OCI-LY7 (cell line): ENCODE results near the gene TNFRSF8. TPM values are rescaled to one million over a fixed set of nuclear protein-coding genes. Genes with fewer than 3 reads are reported as not detected.

Experiments used
- BruUV-seq: library from RNA; stranded (reverse); fragments of 400-500 nt; replicated peaks from 2 replicates; lab custom pipeline; 2021; lab: Mats Ljungman, UMichigan
- CTCF ChIA-PET: fragments of 300-600 bp; sonication (Branson Sonifier 250); formaldehyde crosslinking; loops from one replicate; lab custom pipeline; 2022; ENCODE audit warnings: antibody characterized with exemption; ENCODE audit not compliant: unreplicated experiment; lab: Charles Lee
- POLR2A ChIA-PET: fragments of 300-600 bp; sonication (Branson Sonifier 250); formaldehyde crosslinking; loops from one replicate; lab custom pipeline; 2022; ENCODE audit warnings: antibody characterized with exemption; lab: Charles Lee
- DNase-seq: peaks from one replicate; pipeline ENCODE4 v3.0.0-alpha.2; 2015; ENCODE audit warnings: low spot score
- H2AFZ ChIP-seq: fragments of 200-600 bp; sonication (generic), shearing (Covaris generic); 2 replicates; pipeline ENCODE4 v1.6.1; 2014; ENCODE audit warnings: mild to moderate bottlenecking, antibody characterized with exemption, low read length, moderate library complexity
- H3K27ac ChIP-seq: fragments of 200-600 bp; sonication (generic); 2 replicates; pipeline ENCODE4 v1.5.1; 2014; ENCODE audit warnings: mixed run types, low read depth, mild to moderate bottlenecking, moderate library complexity, low read length, inconsistent platforms; ENCODE audit not compliant: poor library complexity, severe bottlenecking
- H3K36me3 ChIP-seq: fragments of 200-600 bp; sonication (generic); 2 replicates; pipeline ENCODE4 v1.6.1; 2014; ENCODE audit warnings: mild to moderate bottlenecking, antibody characterized with exemption, low read length, moderate library complexity, mixed read lengths; ENCODE audit not compliant: insufficient read depth
- H3K4me1 ChIP-seq: fragments of 200-600 bp; sonication (generic); 2 replicates; pipeline ENCODE4 v1.5.1; 2014; ENCODE audit warnings: mild to moderate bottlenecking, low read length; ENCODE audit not compliant: insufficient read depth, poor library complexity, severe bottlenecking
- H3K4me2 ChIP-seq: fragments of 200-600 bp; sonication (generic); 2 replicates; pipeline ENCODE4 v1.6.1; 2014; ENCODE audit warnings: mild to moderate bottlenecking, low read length
- H3K4me3 ChIP-seq: fragments of 200-600 bp; sonication (generic); 2 replicates; pipeline ENCODE4 v1.5.1; 2014; ENCODE audit warnings: mild to moderate bottlenecking, low read depth, low read length; ENCODE audit not compliant: poor library complexity, severe bottlenecking
- H3K79me2 ChIP-seq: fragments of 200-600 bp; sonication (generic); 2 replicates; pipeline ENCODE4 v1.6.1; 2016; ENCODE audit warnings: low read depth, mild to moderate bottlenecking, low read length, moderate library complexity, mixed read lengths; ENCODE audit not compliant: insufficient read depth
- H3K9me2 ChIP-seq: fragments of 200-600 bp; sonication (generic); 2 replicates; pipeline ENCODE4 v1.6.1; 2016; ENCODE audit warnings: mild to moderate bottlenecking, low read length, mixed read lengths; ENCODE audit not compliant: insufficient read depth
- H3K9me3 ChIP-seq: fragments of 200-600 bp; sonication (generic); 2 replicates; pipeline ENCODE4 v1.6.1; 2014; ENCODE audit warnings: mild to moderate bottlenecking, mixed run types, low read length, mixed read lengths
- H4K20me1 ChIP-seq: fragments of 200-600 bp; sonication (generic); 2 replicates; pipeline ENCODE4 v1.6.1; 2014; ENCODE audit warnings: mild to moderate bottlenecking, antibody characterized with exemption, low read length, moderate library complexity, mixed read lengths; ENCODE audit not compliant: insufficient read depth
- EZH2phosphoT487 ChIP-seq: fragments of 200-600 bp; sonication (generic); IDR thresholded peaks from 2 replicates; pipeline ENCODE4 v1.6.1; 2018; ENCODE audit warnings: low read depth, borderline replicate concordance, mild to moderate bottlenecking, mixed run types, antibody characterized with exemption, low read length, moderate library complexity, mixed read lengths
- intact Hi-C: fragments of 100-400 bp; cut with micrococcal nuclease; formaldehyde crosslinking; loops from one replicate; pipeline ENCODE4 v1.10.0; 2022; ENCODE audit not compliant: unreplicated experiment
- total RNA-seq, 2 experiments: library from RNA; depleted of rRNA in 1 of 2; stranded (reverse); fragments of >200 nt in 1 of 2; shearing (Covaris generic) in 1 of 2; gene quantifications; 2 replicates each; pipeline ENCODE4 v1.2.3, GENCODE V29; 2014 to 2022
- TF ChIP-seq, protein P1 (sequence below): fragments of 200-600 bp; sonication (generic); conservative IDR thresholded peaks from 2 replicates; pipeline ENCODE4 v1.5.1; 2014; ENCODE audit warnings: mild to moderate bottlenecking, antibody characterized with exemption, low read length, moderate library complexity, mixed read lengths

The TNFRSF8 gene
- total RNA-seq, 2 experiments from 2014 or later, result 0.29 TPM; not detected in 1

DNA sequence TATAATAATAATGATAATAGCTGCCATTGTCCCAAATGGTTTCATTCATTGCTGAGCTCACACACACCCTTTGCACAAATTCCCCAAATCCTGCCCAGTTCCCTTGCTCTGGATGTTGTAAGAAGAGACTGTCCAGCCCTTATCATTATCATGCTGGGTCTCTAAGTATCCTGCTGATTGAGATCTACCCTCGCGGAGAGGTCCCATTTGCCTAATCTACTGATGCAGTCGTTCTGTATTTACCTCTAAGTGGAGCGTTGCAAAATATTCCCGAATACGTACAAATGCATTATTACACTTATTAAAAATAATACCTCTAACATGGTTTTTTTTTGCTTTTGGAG is 51.2 kb downstream of the TNFRSF8 start:
- ChIA-PET POLR2A (interaction anchor here (1.0 kb wide), 1 partner anchor 11 kb away, joined by 4 read pairs; no protein-coding TSS in a partner anchor), CTCF (interaction anchor here (1.0 kb wide), 1 partner anchor 33 kb away, joined by 3 read pairs; no protein-coding TSS in a partner anchor)
- DNase-seq, result no peak
- no peaks in the 10 kb centered on the region for H3K4me1 ChIP-seq
- no peaks in the 10 kb centered on the region for H4K20me1 ChIP-seq
- no peaks in the 10 kb centered on the region for H3K36me3 ChIP-seq
- no peaks in the 10 kb centered on the region for H3K79me2 ChIP-seq
- no peak overlapping the region for H3K4me2 ChIP-seq
- intact Hi-C loops, result no loop called here
- H3K9me3 ChIP-seq, result no peaks in the 10 kb centered on the region
- no peak overlapping the region for H3K4me3 ChIP-seq
- H3K9me2 ChIP-seq, result no peaks in the 10 kb centered on the region
- TF ChIP-seq, protein P1, sequence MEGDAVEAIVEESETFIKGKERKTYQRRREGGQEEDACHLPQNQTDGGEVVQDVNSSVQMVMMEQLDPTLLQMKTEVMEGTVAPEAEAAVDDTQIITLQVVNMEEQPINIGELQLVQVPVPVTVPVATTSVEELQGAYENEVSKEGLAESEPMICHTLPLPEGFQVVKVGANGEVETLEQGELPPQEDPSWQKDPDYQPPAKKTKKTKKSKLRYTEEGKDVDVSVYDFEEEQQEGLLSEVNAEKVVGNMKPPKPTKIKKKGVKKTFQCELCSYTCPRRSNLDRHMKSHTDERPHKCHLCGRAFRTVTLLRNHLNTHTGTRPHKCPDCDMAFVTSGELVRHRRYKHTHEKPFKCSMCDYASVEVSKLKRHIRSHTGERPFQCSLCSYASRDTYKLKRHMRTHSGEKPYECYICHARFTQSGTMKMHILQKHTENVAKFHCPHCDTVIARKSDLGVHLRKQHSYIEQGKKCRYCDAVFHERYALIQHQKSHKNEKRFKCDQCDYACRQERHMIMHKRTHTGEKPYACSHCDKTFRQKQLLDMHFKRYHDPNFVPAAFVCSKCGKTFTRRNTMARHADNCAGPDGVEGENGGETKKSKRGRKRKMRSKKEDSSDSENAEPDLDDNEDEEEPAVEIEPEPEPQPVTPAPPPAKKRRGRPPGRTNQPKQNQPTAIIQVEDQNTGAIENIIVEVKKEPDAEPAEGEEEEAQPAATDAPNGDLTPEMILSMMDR, result no peak
- no peak for TF ChIP-seq EZH2phosphoT487
- BruUV-seq, result no TSS peak
- H2AFZ ChIP-seq, result no peak overlapping the region
- no peak overlapping the region for H3K27ac ChIP-seq

DNA sequence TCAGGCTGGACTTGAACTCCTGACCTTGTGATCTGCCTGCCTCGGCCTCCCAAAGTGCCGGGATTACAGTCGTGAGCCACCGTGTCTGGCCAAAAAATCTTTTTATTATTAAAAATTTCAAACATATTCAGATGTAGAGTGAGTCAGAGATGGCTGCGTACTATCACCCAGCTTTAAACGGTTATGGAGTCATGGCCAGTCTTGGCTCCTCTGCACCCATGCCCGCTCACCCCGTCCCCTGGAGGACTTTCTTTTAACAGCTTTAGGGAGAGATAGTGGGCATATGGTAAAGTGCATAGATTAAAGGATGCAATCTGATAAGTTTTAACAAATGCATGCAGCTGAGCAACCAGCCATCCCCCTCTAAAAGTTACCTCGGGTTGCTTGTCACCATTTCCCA is 51.8 kb downstream of the TNFRSF8 start:
- Histone ChIP-seq H3K79me2 (no peaks in the 10 kb centered on the region), H3K9me2 (no peaks in the 10 kb centered on the region), H3K4me2 (no peak overlapping the region), H3K4me3 (no peak overlapping the region), H2AFZ (no peak overlapping the region), H3K36me3 (no peaks in the 10 kb centered on the region), H4K20me1 (no peaks in the 10 kb centered on the region), H3K27ac (no peak overlapping the region), H3K9me3 (no peaks in the 10 kb centered on the region), H3K4me1 (no peaks in the 10 kb centered on the region)
- no peak for DNase-seq
- POLR2A ChIA-PET, result no interaction called here
- CTCF ChIA-PET, result interaction anchor here (1.0 kb wide), 1 partner anchor 32 kb away, joined by 3 read pairs; no protein-coding TSS in a partner anchor
- no TSS peak for BruUV-seq
- intact Hi-C loops, result no loop called here
- TF ChIP-seq EZH2phosphoT487, result no peak
- TF ChIP-seq, protein P1, result no peak

DNA sequence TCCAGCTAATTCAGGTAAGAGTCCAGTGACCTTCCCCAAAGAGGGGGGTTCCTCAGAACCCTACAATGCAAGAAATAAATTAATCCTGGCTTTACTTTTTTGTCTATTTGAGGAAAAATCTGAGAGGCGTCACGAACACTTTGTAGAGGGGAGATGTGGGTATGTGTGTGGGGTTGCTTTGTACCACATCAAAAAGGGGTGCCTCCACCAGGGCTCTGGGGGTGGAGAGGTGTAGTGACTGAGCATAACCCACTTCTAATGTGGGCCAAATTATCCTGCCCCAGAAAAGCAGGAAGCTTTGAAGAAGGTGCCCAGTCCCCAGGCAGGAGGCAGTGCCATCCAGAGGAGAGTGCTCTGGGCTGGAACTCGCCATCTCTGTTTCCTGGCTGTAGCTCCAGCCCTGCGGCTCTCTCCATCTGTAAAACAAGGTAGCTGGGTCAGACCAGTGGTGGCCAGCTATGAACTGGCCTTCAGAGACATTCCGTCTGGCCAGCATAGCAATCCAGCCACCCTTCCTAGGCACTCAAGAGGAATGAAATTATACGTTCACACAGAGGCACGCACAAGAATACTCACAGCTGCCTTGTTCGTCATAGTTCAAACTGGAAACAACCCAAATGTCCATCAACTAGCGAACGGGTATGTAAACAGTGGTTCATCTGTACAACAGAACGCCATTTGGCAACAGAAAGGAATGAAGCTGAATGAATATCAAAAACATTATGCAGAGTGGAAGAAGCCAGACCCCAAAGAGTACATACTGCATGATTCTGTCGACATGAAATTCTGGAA is 58.3 kb downstream of the TNFRSF8 start:
- DNase-seq, result no peak
- intact Hi-C loops, result loop anchor here (10.0 kb wide), 1 partner anchor 503 kb away; no protein-coding TSS in a partner anchor
- POLR2A ChIA-PET, result no interaction called here
- Histone ChIP-seq H3K79me2 (no peaks in the 10 kb centered on the region), H4K20me1 (no peaks in the 10 kb centered on the region), H3K4me1 (no peaks in the 10 kb centered on the region), H3K9me2 (no peaks in the 10 kb centered on the region), H3K4me3 (no peak overlapping the region), H3K4me2 (no peak overlapping the region), H2AFZ (no peak overlapping the region), H3K27ac (no peak overlapping the region), H3K9me3 (no peaks in the 10 kb centered on the region), H3K36me3 (no peaks in the 10 kb centered on the region)
- TF ChIP-seq EZH2phosphoT487, result no peak
- TF ChIP-seq, protein P1, result no peak
- no TSS peak for BruUV-seq
- CTCF ChIA-PET, result no interaction called here
